A673 (cell line): ENCODE measurements around the gene TMC3. TPM values are rescaled to one million over a fixed set of nuclear protein-coding genes. Genes with fewer than 3 reads are reported as not detected.

Source experiments
- BruUV-seq: library from RNA; stranded (reverse); fragments of 400-500 nt; replicated peaks from 2 replicates; lab custom pipeline; 2021; lab: Mats Ljungman, UMichigan
- CTCF ChIA-PET: fragments of 300-600 bp; sonication (Branson Sonifier 250); formaldehyde crosslinking; loops from one replicate; lab custom pipeline; 2022; ENCODE audit warnings: antibody characterized with exemption; lab: Charles Lee
- POLR2A ChIA-PET: fragments of 300-600 bp; sonication (Branson Sonifier 250); formaldehyde crosslinking; loops from one replicate; lab custom pipeline; 2022; ENCODE audit warnings: antibody characterized with exemption; ENCODE audit not compliant: low non-redundant PET; lab: Charles Lee
- DNase-seq: peaks from one replicate; pipeline ENCODE4 v3.0.0-alpha.2; 2015; ENCODE audit warnings: low spot score
- H3K27ac ChIP-seq: fragments of 200-600 bp; sonication (generic); 2 replicates; pipeline ENCODE4 v1.5.1; 2016; ENCODE audit warnings: mixed run types, low read depth, mild to moderate bottlenecking, mixed read lengths, antibody characterized with exemption, low read length; ENCODE audit not compliant: poor library complexity, severe bottlenecking
- H3K27me3 ChIP-seq: fragments of 200-600 bp; sonication (generic); replicated peaks from 2 replicates; pipeline ENCODE4 v1.6.1; 2017; ENCODE audit warnings: mixed run types, low read depth, mild to moderate bottlenecking, mixed read lengths, antibody characterized with exemption, low read length; ENCODE audit not compliant: insufficient read depth, poor library complexity
- H3K36me3 ChIP-seq: fragments of 200-600 bp; sonication (generic); 2 replicates; pipeline ENCODE4 v1.6.1; 2016; ENCODE audit warnings: mixed run types, mild to moderate bottlenecking, mixed read lengths, antibody characterized with exemption, low read length; ENCODE audit not compliant: insufficient read depth, poor library complexity, severe bottlenecking
- H3K4me1 ChIP-seq: fragments of 200-600 bp; sonication (generic); 2 replicates; pipeline ENCODE4 v1.6.1; 2017; ENCODE audit warnings: mixed run types, mild to moderate bottlenecking, mixed read lengths, antibody characterized with exemption, low read length; ENCODE audit not compliant: insufficient read depth, poor library complexity, severe bottlenecking
- H3K4me3 ChIP-seq: fragments of 200-600 bp; sonication (generic); 2 replicates; pipeline ENCODE4 v1.5.1; 2016; ENCODE audit warnings: low read depth, mixed run types, mild to moderate bottlenecking, mixed read lengths, low read length; ENCODE audit not compliant: poor library complexity, severe bottlenecking
- H3K9me3 ChIP-seq: fragments of 200-600 bp; sonication (generic); 2 replicates; pipeline ENCODE4 v1.6.1; 2016; ENCODE audit warnings: mixed run types, low read depth, mild to moderate bottlenecking, mixed read lengths, antibody characterized with exemption, low read length; ENCODE audit not compliant: poor library complexity, severe bottlenecking
- EZH2 ChIP-seq: fragments of 200-600 bp; sonication (generic); IDR thresholded peaks from 2 replicates; pipeline ENCODE4 v1.6.1; 2017; ENCODE audit warnings: borderline replicate concordance, low read depth, mild to moderate bottlenecking, mixed read lengths, antibody characterized with exemption, low read length; ENCODE audit not compliant: poor library complexity, severe bottlenecking
- intact Hi-C: fragments of 100-400 bp; cut with micrococcal nuclease; formaldehyde crosslinking; loops from one replicate; pipeline ENCODE4 v1.10.0; 2022; ENCODE audit not compliant: unreplicated experiment
- total RNA-seq: library from RNA; stranded (reverse); gene quantifications from 2 replicates; pipeline ENCODE4 v1.2.3, GENCODE V29; 2021
- TF ChIP-seq, protein P1 (sequence below): fragments of 300-800, 200-600 bp; sonication (generic); conservative IDR thresholded peaks from 2 replicates; pipeline ENCODE4 v1.5.1; 2017; ENCODE audit warnings: low read depth, mild to moderate bottlenecking, antibody characterized with exemption, low read length, moderate library complexity, mixed read lengths

TMC3 gene
- total RNA-seq, 1 experiment from 2014 or later = not detected

DNA sequence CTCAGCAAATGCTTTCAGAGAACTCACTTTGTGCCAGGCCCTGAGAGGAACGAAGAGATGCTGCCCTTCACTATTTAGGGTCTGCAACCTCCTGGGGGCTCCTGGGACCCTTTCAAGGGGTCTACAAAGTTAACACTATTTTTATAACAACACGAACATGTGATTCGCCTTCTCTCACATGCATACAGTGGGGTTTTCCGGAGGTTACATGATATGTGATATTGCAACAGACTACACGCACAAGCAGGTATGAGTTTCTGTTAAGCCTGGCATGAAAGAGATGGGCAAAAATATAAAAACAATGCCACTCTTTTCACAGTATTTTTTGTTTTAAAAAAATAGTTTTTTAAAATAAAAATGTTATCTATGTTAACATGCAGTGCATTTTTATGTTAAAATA, 60.3 kb downstream of the TMC3 start:
- DNase-seq = no peak
- Histone ChIP-seq H3K36me3 (no peaks in the 10 kb centered on the region), H3K27ac (no peak overlapping the region), H3K4me1 (no peaks in the 10 kb centered on the region), H3K4me3 (no peak overlapping the region), H3K9me3 (no peaks in the 10 kb centered on the region), H3K27me3 (no peaks in the 10 kb centered on the region)
- POLR2A ChIA-PET = no interaction called here
- TF ChIP-seq, protein P1, sequence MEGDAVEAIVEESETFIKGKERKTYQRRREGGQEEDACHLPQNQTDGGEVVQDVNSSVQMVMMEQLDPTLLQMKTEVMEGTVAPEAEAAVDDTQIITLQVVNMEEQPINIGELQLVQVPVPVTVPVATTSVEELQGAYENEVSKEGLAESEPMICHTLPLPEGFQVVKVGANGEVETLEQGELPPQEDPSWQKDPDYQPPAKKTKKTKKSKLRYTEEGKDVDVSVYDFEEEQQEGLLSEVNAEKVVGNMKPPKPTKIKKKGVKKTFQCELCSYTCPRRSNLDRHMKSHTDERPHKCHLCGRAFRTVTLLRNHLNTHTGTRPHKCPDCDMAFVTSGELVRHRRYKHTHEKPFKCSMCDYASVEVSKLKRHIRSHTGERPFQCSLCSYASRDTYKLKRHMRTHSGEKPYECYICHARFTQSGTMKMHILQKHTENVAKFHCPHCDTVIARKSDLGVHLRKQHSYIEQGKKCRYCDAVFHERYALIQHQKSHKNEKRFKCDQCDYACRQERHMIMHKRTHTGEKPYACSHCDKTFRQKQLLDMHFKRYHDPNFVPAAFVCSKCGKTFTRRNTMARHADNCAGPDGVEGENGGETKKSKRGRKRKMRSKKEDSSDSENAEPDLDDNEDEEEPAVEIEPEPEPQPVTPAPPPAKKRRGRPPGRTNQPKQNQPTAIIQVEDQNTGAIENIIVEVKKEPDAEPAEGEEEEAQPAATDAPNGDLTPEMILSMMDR = no peak
- no peak for TF ChIP-seq EZH2
- BruUV-seq = no TSS peak
- CTCF ChIA-PET = no interaction called here
- intact Hi-C loops = no loop called here

DNA sequence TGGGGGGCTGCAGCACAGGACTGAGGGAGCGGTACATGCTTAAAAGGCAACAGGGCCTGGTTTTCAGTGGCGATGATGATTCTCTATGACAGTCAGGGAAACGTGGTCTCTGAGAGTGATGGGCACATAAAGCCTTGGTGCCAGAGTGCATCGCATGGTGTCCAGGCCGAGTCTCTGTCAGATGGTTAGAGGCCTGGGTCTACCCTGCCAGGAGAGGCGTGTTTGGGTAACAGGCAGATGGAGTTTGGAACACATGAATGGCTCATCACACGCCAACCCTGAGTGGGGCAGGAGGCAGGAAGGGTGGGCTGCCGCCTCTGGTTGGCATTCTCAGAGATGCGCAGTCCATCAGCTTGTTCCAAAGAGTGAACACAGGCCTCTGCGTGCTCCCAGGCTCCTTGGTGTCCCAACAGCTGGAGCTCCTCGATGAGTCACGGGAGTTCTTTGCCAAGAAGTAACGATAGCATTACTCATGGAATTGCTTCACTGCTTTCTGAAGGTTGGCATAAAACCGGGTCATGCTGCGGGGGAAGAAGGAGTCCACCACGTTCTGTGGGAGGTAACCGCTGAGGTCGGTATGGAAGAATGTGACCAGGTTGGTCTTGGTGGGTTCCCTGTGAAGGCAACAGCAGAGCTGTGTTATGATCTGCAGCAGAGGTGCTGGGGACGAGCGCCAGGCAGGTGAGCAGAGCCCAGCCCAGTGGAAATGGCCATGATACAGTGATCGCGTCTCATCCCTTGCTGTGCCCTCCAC, 61.0 kb downstream of the TMC3 start:
- Histone ChIP-seq H3K4me1 (no peaks in the 10 kb centered on the region), H3K9me3 (no peaks in the 10 kb centered on the region), H3K27ac (no peak overlapping the region), H3K4me3 (no peak overlapping the region), H3K27me3 (no peaks in the 10 kb centered on the region), H3K36me3 (no peaks in the 10 kb centered on the region)
- peak; percentile 87 for DNase-seq
- POLR2A ChIA-PET = no interaction called here
- BruUV-seq = no TSS peak
- intact Hi-C loops = no loop called here
- TF ChIP-seq, protein P1 = no peak
- no peak for TF ChIP-seq EZH2
- CTCF ChIA-PET = no interaction called here

DNA sequence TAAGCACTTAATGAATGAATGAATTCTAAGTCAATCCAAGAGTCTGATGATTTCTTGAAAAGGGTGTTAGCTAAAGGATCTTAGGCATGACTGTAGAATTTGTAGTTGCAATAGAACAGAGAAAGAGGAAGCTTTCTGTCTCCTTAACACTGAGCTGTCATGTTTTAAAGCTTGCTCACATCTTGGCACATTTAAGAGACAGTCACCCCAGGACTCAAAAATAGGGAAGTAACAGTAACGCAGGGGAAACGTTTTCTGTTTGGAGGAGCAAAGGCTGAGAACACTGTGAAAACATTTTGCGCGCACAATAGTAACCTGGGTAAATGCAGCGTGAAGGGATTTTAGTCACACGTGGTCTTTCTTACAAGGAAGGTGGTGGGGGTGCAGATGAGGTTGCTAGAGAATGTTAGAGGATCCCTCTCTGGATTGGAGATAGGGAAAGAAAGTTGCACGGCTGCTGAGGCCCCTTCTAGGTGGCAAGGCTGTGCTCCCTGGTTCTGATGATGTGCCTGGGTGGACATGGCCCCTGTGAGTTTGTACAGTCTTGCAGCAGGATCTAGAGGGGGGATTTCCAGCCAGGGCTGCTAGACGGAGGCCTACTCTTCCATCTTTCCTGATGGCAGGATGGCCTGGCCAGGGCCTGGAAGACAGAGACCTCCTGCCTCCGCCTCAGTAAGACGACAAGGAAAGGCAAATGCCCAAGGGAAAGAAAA, 62.1 kb downstream of the TMC3 start:
- H3K9me3 ChIP-seq = no peaks in the 10 kb centered on the region
- no peaks in the 10 kb centered on the region for H3K27me3 ChIP-seq
- TF ChIP-seq, protein P1 = no peak
- TF ChIP-seq EZH2 = no peak
- CTCF ChIA-PET = no interaction called here
- DNase-seq = no peak
- POLR2A ChIA-PET = no interaction called here
- BruUV-seq = no TSS peak
- no peak overlapping the region for H3K27ac ChIP-seq
- no peak overlapping the region for H3K4me3 ChIP-seq
- intact Hi-C loops = no loop called here
- no peaks in the 10 kb centered on the region for H3K4me1 ChIP-seq
- H3K36me3 ChIP-seq = no peaks in the 10 kb centered on the region
